ENCODE results near the gene NDUFB8. TPM values are rescaled to one million over a fixed set of nuclear protein-coding genes. Genes with fewer than 3 reads are reported as not detected.
"Not testable (repeated sequence)": the region's sequence is repeated elsewhere in the genome, so short reads cannot be mapped to it uniquely, and the experiment has no call there.

NDUFB8 gene
- 100 to 1,000 TPM; 231 to 315 (median 279) TPM for total RNA-seq

GRCh38 chr10:100529475-100530298 lies at the start of gene NDUFB8:
TSS of gene NDUFB8 (minus strand) at chr10:100529871. CDS start at chr10:100529851, 20 bp downstream.
- Histone ChIP-seq H3K36me3 (peaks cover 20 to 33% (median 25%) of the 10 kb centered on the region in 4 donors), H3K4me1 (peaks cover 19 to 34% (median 31%) of the 10 kb centered on the region in 4 donors), H3K27ac (replicated peaks in 1 of 4) (peak within 1 kb of the TSS; percentile 85 to 91 (median 88)), H3K9me3 (no peaks in the 10 kb centered on the region), H3K4me3 (peak within 1 kb of the TSS; percentile 91 to 96 (median 94)), H3K27me3 (no peaks in the 10 kb centered on the region)
- under 1% methylated on average over 31 of the region's 43 CpGs for WGBS
- TF ChIP-seq POLR2AphosphoS5 (IDR thresholded peaks at IDR 0.05) (peak; percentile 87 to 94), CTCF (IDR thresholded peaks at IDR 0.05) (peak in 1 of 3 experiments; percentile 27), EP300 (IDR thresholded peaks at IDR 0.05) (no peak)
- intact Hi-C loops (cut with DNase I), result no loop called here
- DNase-seq (ENCODE audit: extremely low spot score), result peak; percentile 98

GRCh38 chr10:100576282-100576635 lies 46.6 kb upstream of the NDUFB8 start:
- H3K36me3 ChIP-seq, result no peaks in the 10 kb centered on the region
- peaks cover 0 to 60% (median under 1%) of the 10 kb centered on the region in 4 donors for H3K27me3 ChIP-seq
- intact Hi-C loops (cut with DNase I), result no loop called here
- H3K4me3 ChIP-seq, result no peak overlapping the region
- no peak for DNase-seq (ENCODE audit: extremely low spot score)
- no peaks in the 10 kb centered on the region for H3K9me3 ChIP-seq
- TF ChIP-seq POLR2A (IDR thresholded peaks at IDR 0.05; ENCODE audit: low read depth), result no peak
- no peak for TF ChIP-seq CTCF (IDR thresholded peaks at IDR 0.05)
- TF ChIP-seq EP300 (IDR thresholded peaks at IDR 0.05), result no peak
- TF ChIP-seq POLR2AphosphoS5 (IDR thresholded peaks at IDR 0.05), result no peak
- H3K4me1 ChIP-seq, result no peaks in the 10 kb centered on the region
- WGBS, result 88% methylated on average over 5 of the region's 5 CpGs
- no peak overlapping the region for H3K27ac ChIP-seq (replicated peaks in 1 of 4)

DNA sequence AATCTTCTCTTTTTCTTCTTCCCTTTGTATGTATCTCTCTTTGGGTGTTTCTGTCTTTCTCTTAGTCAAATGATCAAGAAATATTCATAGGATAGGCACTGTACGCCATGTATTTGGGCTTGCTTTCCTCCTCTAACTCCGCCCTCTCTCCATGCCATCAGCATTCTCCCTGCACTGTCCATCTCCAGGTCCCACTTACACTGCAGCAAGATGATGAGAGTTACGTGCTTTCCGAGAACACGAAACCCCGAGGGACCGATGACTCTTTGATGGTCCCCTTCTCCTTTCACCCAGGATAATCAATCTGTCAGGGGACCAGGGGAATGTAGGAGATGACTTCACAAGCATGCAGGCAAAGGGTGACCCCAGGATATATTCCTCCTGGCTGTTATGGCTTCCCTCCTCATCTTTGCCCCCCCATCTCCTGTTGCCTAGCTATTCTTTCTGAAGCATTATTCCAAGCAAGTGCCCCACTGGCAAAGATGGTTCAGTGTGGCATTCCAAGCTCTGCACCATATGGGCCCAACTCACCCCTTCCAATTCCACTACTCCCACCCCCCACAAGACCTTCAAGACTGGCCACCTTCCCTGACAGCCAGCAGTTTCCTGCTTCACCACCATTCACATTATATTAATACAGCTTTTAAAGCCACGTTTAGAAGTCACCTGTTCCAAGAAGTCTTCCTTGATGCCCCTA lies 46.1 kb upstream of the NDUFB8 start:
- intact Hi-C loops (cut with DNase I), result no loop called here
- WGBS, result 78% methylated on average over 8 of the region's 8 CpGs

GRCh38 chr10:100575146-100575545 lies 45.5 kb upstream of the NDUFB8 start:
- DNase-seq (ENCODE audit: extremely low spot score); H3K4me3 ChIP-seq; H3K36me3 ChIP-seq; H3K4me1 ChIP-seq; H3K27ac ChIP-seq (replicated peaks in 1 of 4); H3K9me3 ChIP-seq; intact Hi-C loops (cut with DNase I): not testable (repeated sequence)
- H3K27me3 ChIP-seq, result peaks cover 0 to 71% (median 5%) of the 10 kb centered on the region in 4 donors
- WGBS, result 80% methylated on average over 7 of the region's 7 CpGs

More for the DNA sequence above, 46.1 kb upstream of the NDUFB8 start:
- Histone ChIP-seq H3K36me3 (no peaks in the 10 kb centered on the region), H3K4me1 (no peaks in the 10 kb centered on the region), H3K9me3 (no peaks in the 10 kb centered on the region), H3K27me3 (peaks cover 0 to 65% (median 3%) of the 10 kb centered on the region in 4 donors), H3K4me3 (no peak overlapping the region), H3K27ac (replicated peaks in 1 of 4) (no peak overlapping the region)
- DNase-seq (ENCODE audit: extremely low spot score), result peak; percentile 89
- TF ChIP-seq EP300 (IDR thresholded peaks at IDR 0.05) (no peak), POLR2A (IDR thresholded peaks at IDR 0.05; ENCODE audit: low read depth) (no peak), CTCF (IDR thresholded peaks at IDR 0.05) (no peak), POLR2AphosphoS5 (IDR thresholded peaks at IDR 0.05) (no peak)

DNA sequence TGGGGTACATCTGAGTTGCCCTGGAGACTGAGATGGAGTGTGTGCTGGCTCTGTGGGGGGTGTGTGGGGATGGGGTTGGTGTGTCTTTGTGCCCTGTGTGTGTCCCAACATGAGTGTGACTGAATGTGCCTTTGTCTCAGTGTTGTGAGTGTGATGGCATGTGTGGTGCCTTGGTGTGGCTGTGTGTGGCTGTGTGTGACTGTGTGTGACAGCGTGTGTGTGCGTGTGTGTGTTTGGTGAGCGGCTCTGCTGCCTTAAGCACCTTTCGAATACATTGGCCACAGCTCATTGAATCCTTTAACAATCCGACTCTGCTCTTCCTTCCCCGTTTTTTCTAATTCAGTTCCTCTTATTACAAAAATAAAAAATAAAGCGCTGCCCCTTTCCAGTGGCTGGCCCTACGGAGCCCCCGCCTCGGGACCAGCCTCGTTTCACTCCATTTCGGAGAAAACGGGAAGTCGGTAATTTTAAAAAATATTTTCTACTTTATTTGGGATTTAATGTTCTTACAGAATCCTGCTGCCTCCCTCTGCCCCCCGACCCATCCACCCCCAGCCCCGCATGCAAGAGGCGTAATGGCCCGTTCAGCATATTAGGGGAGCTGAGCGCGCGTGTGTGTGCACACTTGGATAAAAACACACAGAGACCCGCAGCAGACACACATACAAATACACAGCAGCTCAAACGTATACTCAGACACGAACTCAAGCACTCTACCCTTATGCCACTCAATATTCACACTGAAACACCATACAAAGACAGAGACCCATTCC lies 41.6 kb upstream of the NDUFB8 start:
- 87% methylated on average over 24 of the region's 24 CpGs for WGBS
- Histone ChIP-seq H3K9me3 (no peaks in the 10 kb centered on the region), H3K4me1 (no peaks in the 10 kb centered on the region), H3K27me3 (peaks cover 0 to 91% (median 23%) of the 10 kb centered on the region in 4 donors), H3K4me3 (no peak overlapping the region), H3K36me3 (no peaks in the 10 kb centered on the region), H3K27ac (replicated peaks in 1 of 4) (no peak overlapping the region)
- DNase-seq (ENCODE audit: extremely low spot score), result peak; percentile 86
- intact Hi-C loops (cut with DNase I), result no loop called here
- TF ChIP-seq EP300 (IDR thresholded peaks at IDR 0.05) (no peak), CTCF (IDR thresholded peaks at IDR 0.05) (no peak), POLR2AphosphoS5 (IDR thresholded peaks at IDR 0.05) (no peak), POLR2A (IDR thresholded peaks at IDR 0.05; ENCODE audit: low read depth) (no peak)

Measured in esophagus muscularis mucosa (tissue), 4 donors.